Caco-2 (cell line): Measurements from ENCODE around the gene NANOS3. TPM values are rescaled to one million over a fixed set of nuclear protein-coding genes. Genes with fewer than 3 reads are reported as not detected.

Source experiments
- BruUV-seq: library from RNA; stranded (reverse); fragments of 400-500 nt; replicated peaks from 2 replicates; lab custom pipeline; 2021; lab: Mats Ljungman, UMichigan
- CTCF ChIA-PET: fragments of 300-600 bp; sonication (Branson Sonifier 250); formaldehyde crosslinking; loops from one replicate; lab custom pipeline; 2022; ENCODE audit warnings: antibody characterized with exemption; lab: Charles Lee
- POLR2A ChIA-PET: fragments of 300-600 bp; sonication (Branson Sonifier 250); formaldehyde crosslinking; loops from one replicate; lab custom pipeline; 2022; ENCODE audit warnings: antibody characterized with exemption; lab: Charles Lee
- DNase-seq, 2 experiments: peaks; one replicate each; pipeline versions ENCODE4 v3.0.0 to v3.0.0-alpha.2; 2020 to 2022
- H3K27me3 ChIP-seq: replicated peaks from 2 replicates; pipeline ENCODE4 v1.6.0; 2011; ENCODE audit warnings: low read length; ENCODE audit not compliant: control insufficient read depth, insufficient read depth
- H3K36me3 ChIP-seq: 2 replicates; pipeline ENCODE4 v1.5.1; 2011; ENCODE audit warnings: low read length; ENCODE audit not compliant: control insufficient read depth, insufficient read depth
- H3K4me1 ChIP-seq: fragments of 250-450 bp; sonication (Bioruptor Pico); 2 replicates; pipeline ENCODE4 v1.5.1; 2020; ENCODE audit warnings: mild to moderate bottlenecking
- H3K4me3 ChIP-seq: 2 replicates; pipeline ENCODE4 v1.5.1; 2011; ENCODE audit warnings: low read depth, mild to moderate bottlenecking, control low read depth, low read length
- H3K9me3 ChIP-seq: fragments of 250-450 bp; sonication (Bioruptor Pico); 2 replicates; pipeline ENCODE4 v1.5.1; 2020; ENCODE audit warnings: mild to moderate bottlenecking, moderate library complexity
- H3K27ac Mint-ChIP-seq: one replicate; pipeline ENCODE4 v1.8.0; 2022; ENCODE audit warnings: mixed read lengths; ENCODE audit not compliant: unreplicated experiment
- H3K27me3 Mint-ChIP-seq: one replicate; pipeline ENCODE4 v1.8.0; 2022; ENCODE audit warnings: mixed read lengths; ENCODE audit not compliant: insufficient read depth, unreplicated experiment
- H3K36me3 Mint-ChIP-seq: one replicate; pipeline ENCODE4 v1.8.0; 2022; ENCODE audit warnings: mild to moderate bottlenecking, mixed read lengths; ENCODE audit not compliant: insufficient read depth, unreplicated experiment
- H3K4me1 Mint-ChIP-seq: one replicate; pipeline ENCODE4 v1.8.0; 2022; ENCODE audit warnings: low read depth, mixed read lengths; ENCODE audit not compliant: unreplicated experiment
- H3K4me3 Mint-ChIP-seq: one replicate; pipeline ENCODE4 v1.8.0; 2022; ENCODE audit warnings: mild to moderate bottlenecking, moderate library complexity, mixed read lengths; ENCODE audit not compliant: unreplicated experiment
- H3K9me3 Mint-ChIP-seq: one replicate; pipeline ENCODE4 v1.8.0; 2022; ENCODE audit warnings: mixed read lengths; ENCODE audit not compliant: unreplicated experiment
- intact Hi-C: fragments of 100-400 bp; cut with micrococcal nuclease; formaldehyde crosslinking; loops from one replicate; pipeline ENCODE4 v1.10.0; 2022; ENCODE audit not compliant: unreplicated experiment
- total RNA-seq: library from RNA; stranded (reverse); gene quantifications from 2 replicates; pipeline ENCODE4 v1.2.3, GENCODE V29; 2022
- TF ChIP-seq, protein P1 (sequence below), 2 experiments: fragments of 200-600 bp in 1 of 2; IDR thresholded peaks; 1 replicate in 1 of 2; 2 replicates in 1 of 2; pipeline versions ENCODE4 v1.5.1 to v1.8.0; 2011 to 2022; ENCODE audit warnings: antibody characterized with exemption in 1 of 2, control low read depth in 1 of 2, inconsistent platforms in 1 of 2, low read depth in 1 of 2, low read length in 1 of 2, mild to moderate bottlenecking in 1 of 2, moderate library complexity in 1 of 2; ENCODE audit not compliant: insufficient read depth in 1 of 2, severe bottlenecking in 1 of 2, unreplicated experiment in 1 of 2

The NANOS3 gene
- total RNA-seq, 1 experiment from 2014 or later, result not detected

DNA sequence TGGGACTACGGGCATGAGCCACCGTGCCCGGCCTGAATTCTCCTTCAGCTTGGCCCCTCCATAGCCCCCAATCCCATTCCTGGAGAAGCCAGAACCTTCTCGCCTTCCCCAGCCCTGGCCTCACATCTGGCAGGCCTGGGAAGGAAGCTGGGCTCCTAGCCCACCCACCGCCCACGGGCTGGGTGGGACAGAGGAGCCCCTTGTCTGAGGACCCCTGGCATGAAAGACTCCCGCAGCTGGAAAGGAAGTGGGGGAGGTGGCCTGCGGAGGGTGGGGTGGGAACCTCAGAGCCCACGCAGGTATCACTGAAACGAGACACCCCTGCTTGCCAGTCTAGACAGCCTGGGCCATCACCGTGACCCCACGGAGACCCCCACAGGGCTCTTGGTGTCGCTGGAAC, 7.7 kb upstream of the NANOS3 start:
- H3K36me3 Mint-ChIP-seq, result no peaks in the 10 kb centered on the region
- H3K4me3 ChIP-seq, result no peak overlapping the region
- no peaks in the 10 kb centered on the region for H3K36me3 ChIP-seq
- H3K4me3 Mint-ChIP-seq, result no peak overlapping the region
- no peaks in the 10 kb centered on the region for H3K9me3 ChIP-seq
- peaks cover 7% of the 10 kb centered on the region for H3K4me1 Mint-ChIP-seq
- H3K27ac Mint-ChIP-seq, result no peak overlapping the region
- ChIA-PET CTCF (no interaction called here), POLR2A (no interaction called here)
- peaks cover 6% of the 10 kb centered on the region for H3K27me3 Mint-ChIP-seq
- no peak for DNase-seq
- BruUV-seq, result no TSS peak
- intact Hi-C loops, result no loop called here
- TF ChIP-seq, protein P1, sequence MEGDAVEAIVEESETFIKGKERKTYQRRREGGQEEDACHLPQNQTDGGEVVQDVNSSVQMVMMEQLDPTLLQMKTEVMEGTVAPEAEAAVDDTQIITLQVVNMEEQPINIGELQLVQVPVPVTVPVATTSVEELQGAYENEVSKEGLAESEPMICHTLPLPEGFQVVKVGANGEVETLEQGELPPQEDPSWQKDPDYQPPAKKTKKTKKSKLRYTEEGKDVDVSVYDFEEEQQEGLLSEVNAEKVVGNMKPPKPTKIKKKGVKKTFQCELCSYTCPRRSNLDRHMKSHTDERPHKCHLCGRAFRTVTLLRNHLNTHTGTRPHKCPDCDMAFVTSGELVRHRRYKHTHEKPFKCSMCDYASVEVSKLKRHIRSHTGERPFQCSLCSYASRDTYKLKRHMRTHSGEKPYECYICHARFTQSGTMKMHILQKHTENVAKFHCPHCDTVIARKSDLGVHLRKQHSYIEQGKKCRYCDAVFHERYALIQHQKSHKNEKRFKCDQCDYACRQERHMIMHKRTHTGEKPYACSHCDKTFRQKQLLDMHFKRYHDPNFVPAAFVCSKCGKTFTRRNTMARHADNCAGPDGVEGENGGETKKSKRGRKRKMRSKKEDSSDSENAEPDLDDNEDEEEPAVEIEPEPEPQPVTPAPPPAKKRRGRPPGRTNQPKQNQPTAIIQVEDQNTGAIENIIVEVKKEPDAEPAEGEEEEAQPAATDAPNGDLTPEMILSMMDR (IDR thresholded peaks at IDR 0.05; ENCODE audit: insufficient read depth in 1 of 2, low read depth in 1 of 2, low read length in 1 of 2, severe bottlenecking in 1 of 2, unreplicated experiment in 1 of 2), result no peak
- H3K27me3 ChIP-seq, result no peaks in the 10 kb centered on the region
- H3K9me3 Mint-ChIP-seq, result no peaks in the 10 kb centered on the region
- 0 out of 2 replicates have a peak, but pooled peaks cover 7% of the 10 kb centered on the region for H3K4me1 ChIP-seq

DNA sequence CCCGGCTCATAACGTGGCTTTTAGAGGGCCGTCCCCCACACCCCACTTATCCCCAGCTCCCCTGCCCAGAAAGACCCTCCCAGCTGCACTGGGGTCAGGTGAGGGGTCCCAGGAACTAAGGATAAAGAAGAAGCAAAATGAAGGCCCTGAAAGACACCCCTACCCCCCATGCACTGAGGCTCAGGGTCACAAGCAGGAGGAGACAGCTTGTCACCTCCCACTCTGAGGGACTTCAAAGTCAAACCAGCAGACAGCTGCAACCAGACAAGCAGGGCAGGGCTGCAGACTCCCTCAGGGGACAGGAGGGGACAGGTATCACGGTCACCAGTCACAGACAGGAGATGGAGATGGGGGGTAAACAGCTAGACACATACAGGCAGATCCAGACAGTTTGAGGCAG, 6.1 kb upstream of the NANOS3 start:
- intact Hi-C loops, result no loop called here
- peaks cover 7% of the 10 kb centered on the region for H3K4me1 Mint-ChIP-seq
- no peaks in the 10 kb centered on the region for H3K9me3 Mint-ChIP-seq
- ChIA-PET POLR2A (no interaction called here), CTCF (interaction anchor here (0.6 kb wide), 1 partner anchor 9 kb away, joined by 5 read pairs; no protein-coding TSS in a partner anchor)
- no peaks in the 10 kb centered on the region for H3K27me3 ChIP-seq
- no peak overlapping the region for H3K4me3 ChIP-seq
- H3K4me1 ChIP-seq, result 0 out of 2 replicates have a peak, but pooled peaks cover 7% of the 10 kb centered on the region
- H3K9me3 ChIP-seq, result no peaks in the 10 kb centered on the region
- no peak for DNase-seq
- TF ChIP-seq, protein P1 (IDR thresholded peaks at IDR 0.05; ENCODE audit: insufficient read depth in 1 of 2, low read depth in 1 of 2, low read length in 1 of 2, severe bottlenecking in 1 of 2, unreplicated experiment in 1 of 2), result no peak
- no peaks in the 10 kb centered on the region for H3K36me3 ChIP-seq
- H3K4me3 Mint-ChIP-seq, result no peak overlapping the region
- H3K36me3 Mint-ChIP-seq, result no peaks in the 10 kb centered on the region
- peaks cover 6% of the 10 kb centered on the region for H3K27me3 Mint-ChIP-seq
- H3K27ac Mint-ChIP-seq, result no peak overlapping the region
- BruUV-seq, result no TSS peak

DNA sequence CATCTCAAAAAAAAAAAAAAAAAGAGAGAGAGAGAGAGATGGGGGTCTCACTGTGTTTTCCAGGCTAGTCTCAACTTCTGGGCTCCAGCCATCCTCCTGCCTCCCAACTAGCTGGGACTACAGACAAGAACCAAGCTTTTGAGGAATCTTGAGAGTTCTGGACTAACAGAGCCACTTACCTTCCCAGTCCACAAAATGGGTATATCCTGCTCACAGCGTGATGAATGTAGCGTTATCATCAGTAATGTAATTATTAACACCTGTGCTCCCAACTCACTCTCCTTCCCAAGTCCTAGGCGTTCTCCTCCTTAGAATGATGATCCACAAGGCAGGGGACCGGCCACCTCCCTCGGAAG, 4.6 kb upstream of the NANOS3 start:
- Histone ChIP-seq H3K27me3 (no peaks in the 10 kb centered on the region), H3K9me3 (no peaks in the 10 kb centered on the region), H3K4me1 (0 out of 2 replicates have a peak, but pooled peaks cover 4% of the 10 kb centered on the region), H3K36me3 (no peaks in the 10 kb centered on the region), H3K4me3 (peak overlapping the region; percentile 39)
- TF ChIP-seq, protein P1 (IDR thresholded peaks at IDR 0.05; ENCODE audit: insufficient read depth in 1 of 2, low read depth in 1 of 2, low read length in 1 of 2, severe bottlenecking in 1 of 2, unreplicated experiment in 1 of 2), result no peak
- DNase-seq, result no peak
- no peak overlapping the region for H3K27ac Mint-ChIP-seq
- no peaks in the 10 kb centered on the region for H3K27me3 Mint-ChIP-seq
- CTCF ChIA-PET, result interaction anchor here (0.6 to 1.3 kb wide), 3 partner anchors 73 to 193 kb away, joined by 3 read pairs; a partner anchor contains a TSS
- H3K9me3 Mint-ChIP-seq, result no peaks in the 10 kb centered on the region
- intact Hi-C loops, result no loop called here
- peak overlapping the region; percentile 72 for H3K4me3 Mint-ChIP-seq
- POLR2A ChIA-PET, result interaction anchor here (0.6 kb wide), 1 partner anchor 264 kb away, joined by 12 read pairs; no protein-coding TSS in a partner anchor
- no TSS peak for BruUV-seq
- H3K36me3 Mint-ChIP-seq, result no peaks in the 10 kb centered on the region
- H3K4me1 Mint-ChIP-seq, result peaks cover 7% of the 10 kb centered on the region
